Panc1 (cell line): ENCODE results near the gene PLPP4. TPM values are rescaled to one million over a fixed set of nuclear protein-coding genes. Genes with fewer than 3 reads are reported as not detected.

Experiments
- ATAC-seq: fragments of 200-7000 bp; cut with Tn5 transposase; 2 replicates; pipeline ENCODE4 v1.9.1; 2020; ENCODE audit warnings: mild to moderate bottlenecking, moderate library complexity
- BruUV-seq: library from RNA; stranded (reverse); fragments of 400-500 nt; replicated peaks from 2 replicates; lab custom pipeline; 2021; lab: Mats Ljungman, UMichigan
- CTCF ChIA-PET: fragments of 300-600 bp; sonication (Branson Sonifier 250); formaldehyde crosslinking; loops from one replicate; lab custom pipeline; 2022; ENCODE audit warnings: antibody characterized with exemption; lab: Charles Lee
- POLR2A ChIA-PET: fragments of 300-600 bp; sonication (Branson Sonifier 250); formaldehyde crosslinking; loops from one replicate; lab custom pipeline; 2022; ENCODE audit warnings: antibody characterized with exemption; lab: Charles Lee
- DNase-seq: peaks from one replicate; pipeline ENCODE4 v3.0.0-alpha.2; 2010; ENCODE audit warnings: low read depth, low spot score
- H3K27ac ChIP-seq: 2 replicates; pipeline ENCODE4 v1.5.1; 2011; ENCODE audit warnings: mild to moderate bottlenecking, low read length, inconsistent platforms
- H3K27me3 ChIP-seq: fragments of 200-500 bp; sonication (Bioruptor generic); 2 replicates; pipeline ENCODE4 v1.6.0; 2014; ENCODE audit warnings: low read length, inconsistent platforms; ENCODE audit not compliant: control insufficient read depth, insufficient read depth
- H3K36me3 ChIP-seq: fragments of 200-500 bp; sonication (Bioruptor generic); 2 replicates; pipeline ENCODE4 v1.5.1; 2014; ENCODE audit warnings: inconsistent platforms, mild to moderate bottlenecking, low read length, moderate library complexity; ENCODE audit not compliant: control insufficient read depth, insufficient read depth
- H3K4me1 ChIP-seq: 2 replicates; pipeline ENCODE4 v1.5.1; 2011; ENCODE audit warnings: inconsistent platforms, mild to moderate bottlenecking, low read length, moderate library complexity; ENCODE audit not compliant: control insufficient read depth, insufficient read depth
- H3K4me3 ChIP-seq, 2 experiments: 2 replicates each; pipeline ENCODE4 v1.5.1; 2011 to 2012; ENCODE audit warnings: low read depth in 2 of 2, low read length in 2 of 2, mild to moderate bottlenecking in 2 of 2, inconsistent platforms in 1 of 2, moderate library complexity in 1 of 2
- H3K9me3 ChIP-seq: fragments of 200-500 bp; sonication (Bioruptor generic); 2 replicates; pipeline ENCODE4 v1.5.1; 2014; ENCODE audit warnings: low read depth, mild to moderate bottlenecking, inconsistent platforms, low read length, moderate library complexity; ENCODE audit not compliant: control insufficient read depth, insufficient read depth
- POLR2AphosphoS5 ChIP-seq: IDR thresholded peaks from 2 replicates; pipeline ENCODE4 v1.6.1; 2012; ENCODE audit warnings: mild to moderate bottlenecking, low read depth, low read length, moderate library complexity
- SIN3A ChIP-seq: IDR thresholded peaks from 2 replicates; pipeline ENCODE4 v1.6.1; 2012; ENCODE audit warnings: low read depth, mild to moderate bottlenecking, low read length, moderate library complexity, borderline replicate concordance; ENCODE audit not compliant: insufficient read depth
- TCF7L2 ChIP-seq: IDR thresholded peaks from 2 replicates; pipeline ENCODE4 v1.6.1; 2011; ENCODE audit warnings: mild to moderate bottlenecking, low read depth, low read length, inconsistent platforms
- in situ Hi-C: cut with HindIII; loops from 2 replicates; pipeline ENCODE4 v1.10.0; 2016; ENCODE audit warnings: low sequenced_read_pairs, low pct_unique_long_range_greater_than_20kb
- intact Hi-C: fragments of 100-400 bp; cut with micrococcal nuclease; formaldehyde crosslinking; loops from one replicate; pipeline ENCODE4 v1.10.0; 2022; ENCODE audit not compliant: unreplicated experiment
- total RNA-seq: library from RNA; stranded (reverse); gene quantifications from one replicate; pipeline ENCODE4 v1.2.1, GENCODE V29; 2021; ENCODE audit not compliant: unreplicated experiment
- TF ChIP-seq, protein P1 (sequence below): fragments of 450-650 bp; IDR thresholded peaks from 2 replicates; pipeline ENCODE4 v1.5.1; 2017; ENCODE audit warnings: mild to moderate bottlenecking
- TF ChIP-seq, protein P2 (sequence below), 2 experiments: IDR thresholded peaks; 2 replicates each; pipeline ENCODE4 v1.6.1; 2011 to 2012; ENCODE audit warnings: low read depth in 2 of 2, control low read depth in 1 of 2, low read length in 1 of 2, mild to moderate bottlenecking in 1 of 2, moderate library complexity in 1 of 2; ENCODE audit not compliant: insufficient read depth in 1 of 2

PLPP4 gene
- total RNA-seq, 1 experiment from 2014 or later: 0.18 TPM

DNA sequence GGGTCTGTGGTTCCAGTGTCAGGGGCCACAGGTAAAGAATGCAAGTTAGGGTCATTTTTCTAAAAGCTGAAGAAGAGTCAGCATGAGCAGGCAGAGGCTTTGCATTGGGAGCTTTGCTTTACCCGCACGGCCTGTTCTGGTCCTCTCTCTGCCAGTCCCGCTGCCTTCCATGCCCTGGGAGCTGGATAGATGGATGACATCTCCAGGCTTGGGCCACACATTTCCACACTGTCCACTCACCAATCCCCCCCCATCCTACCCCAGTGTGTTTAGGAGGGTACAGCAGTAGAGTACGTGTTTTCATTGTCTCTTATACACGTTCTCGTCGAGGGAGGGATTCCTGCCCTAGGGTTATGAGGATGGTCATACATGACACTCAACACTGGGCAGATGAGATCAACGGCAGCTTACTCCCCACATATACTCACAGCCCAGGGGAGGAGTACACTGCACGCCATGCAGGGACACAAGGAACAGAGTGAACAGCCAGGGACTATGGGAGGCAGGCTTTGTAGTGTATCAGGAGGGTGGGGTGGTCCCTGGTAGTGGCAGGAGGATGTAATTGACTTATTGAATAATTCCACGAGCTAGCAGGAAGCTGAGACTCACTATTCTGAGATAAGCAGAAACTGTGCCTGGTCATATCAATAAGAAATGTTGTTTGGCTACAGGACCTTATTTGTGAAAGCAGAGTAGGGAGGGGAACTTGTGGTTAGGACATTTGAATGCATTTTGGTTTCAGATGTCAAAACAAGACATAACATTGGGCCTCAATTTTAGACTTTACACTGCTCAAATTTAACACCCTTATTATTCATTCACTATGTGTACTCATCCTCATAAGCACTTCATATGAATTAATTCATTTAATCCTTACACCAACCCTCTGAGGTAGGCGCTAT is 36.6 kb downstream of the PLPP4 start:
- intact Hi-C loops: no loop called here
- Histone ChIP-seq H3K36me3 (no peaks in the 10 kb centered on the region), H3K4me1 (no peaks in the 10 kb centered on the region), H3K27ac (no peak overlapping the region), H3K9me3 (no peaks in the 10 kb centered on the region), H3K27me3 (no peaks in the 10 kb centered on the region; the same call in 1 of the 2 replicates), H3K4me3 (no peak overlapping the region)
- in situ Hi-C loops: no loop called here
- ChIA-PET CTCF (no interaction called here), POLR2A (no interaction called here)
- DNase-seq (no peak), ATAC-seq (no peak)
- no TSS peak for BruUV-seq
- no peak for TF ChIP-seq TCF7L2
- TF ChIP-seq POLR2AphosphoS5: no peak
- no peak for TF ChIP-seq SIN3A
- TF ChIP-seq, protein P1, sequence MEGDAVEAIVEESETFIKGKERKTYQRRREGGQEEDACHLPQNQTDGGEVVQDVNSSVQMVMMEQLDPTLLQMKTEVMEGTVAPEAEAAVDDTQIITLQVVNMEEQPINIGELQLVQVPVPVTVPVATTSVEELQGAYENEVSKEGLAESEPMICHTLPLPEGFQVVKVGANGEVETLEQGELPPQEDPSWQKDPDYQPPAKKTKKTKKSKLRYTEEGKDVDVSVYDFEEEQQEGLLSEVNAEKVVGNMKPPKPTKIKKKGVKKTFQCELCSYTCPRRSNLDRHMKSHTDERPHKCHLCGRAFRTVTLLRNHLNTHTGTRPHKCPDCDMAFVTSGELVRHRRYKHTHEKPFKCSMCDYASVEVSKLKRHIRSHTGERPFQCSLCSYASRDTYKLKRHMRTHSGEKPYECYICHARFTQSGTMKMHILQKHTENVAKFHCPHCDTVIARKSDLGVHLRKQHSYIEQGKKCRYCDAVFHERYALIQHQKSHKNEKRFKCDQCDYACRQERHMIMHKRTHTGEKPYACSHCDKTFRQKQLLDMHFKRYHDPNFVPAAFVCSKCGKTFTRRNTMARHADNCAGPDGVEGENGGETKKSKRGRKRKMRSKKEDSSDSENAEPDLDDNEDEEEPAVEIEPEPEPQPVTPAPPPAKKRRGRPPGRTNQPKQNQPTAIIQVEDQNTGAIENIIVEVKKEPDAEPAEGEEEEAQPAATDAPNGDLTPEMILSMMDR: no peak
- TF ChIP-seq, protein P2, sequence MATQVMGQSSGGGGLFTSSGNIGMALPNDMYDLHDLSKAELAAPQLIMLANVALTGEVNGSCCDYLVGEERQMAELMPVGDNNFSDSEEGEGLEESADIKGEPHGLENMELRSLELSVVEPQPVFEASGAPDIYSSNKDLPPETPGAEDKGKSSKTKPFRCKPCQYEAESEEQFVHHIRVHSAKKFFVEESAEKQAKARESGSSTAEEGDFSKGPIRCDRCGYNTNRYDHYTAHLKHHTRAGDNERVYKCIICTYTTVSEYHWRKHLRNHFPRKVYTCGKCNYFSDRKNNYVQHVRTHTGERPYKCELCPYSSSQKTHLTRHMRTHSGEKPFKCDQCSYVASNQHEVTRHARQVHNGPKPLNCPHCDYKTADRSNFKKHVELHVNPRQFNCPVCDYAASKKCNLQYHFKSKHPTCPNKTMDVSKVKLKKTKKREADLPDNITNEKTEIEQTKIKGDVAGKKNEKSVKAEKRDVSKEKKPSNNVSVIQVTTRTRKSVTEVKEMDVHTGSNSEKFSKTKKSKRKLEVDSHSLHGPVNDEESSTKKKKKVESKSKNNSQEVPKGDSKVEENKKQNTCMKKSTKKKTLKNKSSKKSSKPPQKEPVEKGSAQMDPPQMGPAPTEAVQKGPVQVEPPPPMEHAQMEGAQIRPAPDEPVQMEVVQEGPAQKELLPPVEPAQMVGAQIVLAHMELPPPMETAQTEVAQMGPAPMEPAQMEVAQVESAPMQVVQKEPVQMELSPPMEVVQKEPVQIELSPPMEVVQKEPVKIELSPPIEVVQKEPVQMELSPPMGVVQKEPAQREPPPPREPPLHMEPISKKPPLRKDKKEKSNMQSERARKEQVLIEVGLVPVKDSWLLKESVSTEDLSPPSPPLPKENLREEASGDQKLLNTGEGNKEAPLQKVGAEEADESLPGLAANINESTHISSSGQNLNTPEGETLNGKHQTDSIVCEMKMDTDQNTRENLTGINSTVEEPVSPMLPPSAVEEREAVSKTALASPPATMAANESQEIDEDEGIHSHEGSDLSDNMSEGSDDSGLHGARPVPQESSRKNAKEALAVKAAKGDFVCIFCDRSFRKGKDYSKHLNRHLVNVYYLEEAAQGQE (IDR thresholded peaks at IDR 0.05; ENCODE audit: insufficient read depth in 1 of 2, low read depth in 2 of 2, low read length in 1 of 2): no peak

DNA sequence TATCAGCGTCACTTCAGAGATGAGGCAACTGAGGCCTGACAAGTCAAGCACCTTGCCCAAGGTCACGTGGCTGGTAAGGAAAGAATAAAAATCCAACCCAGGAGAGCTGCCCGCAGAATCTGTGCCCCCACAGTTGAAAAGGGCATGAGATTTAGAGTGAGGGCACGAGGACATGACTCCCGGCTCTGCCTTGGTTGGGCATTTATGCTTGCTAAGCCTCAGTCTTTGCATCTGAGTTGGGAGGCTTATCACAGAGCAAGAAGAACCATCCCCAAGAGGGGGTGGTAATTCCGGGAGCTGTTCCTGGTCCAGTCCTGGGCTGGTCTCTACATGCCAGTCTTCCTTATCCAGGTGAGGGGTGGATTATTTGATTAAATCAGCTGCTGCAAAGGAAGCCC is 37.3 kb downstream of the PLPP4 start:
- Histone ChIP-seq H3K27me3 (no peaks in the 10 kb centered on the region; the same call in 1 of the 2 replicates), H3K4me1 (no peaks in the 10 kb centered on the region), H3K9me3 (no peaks in the 10 kb centered on the region), H3K36me3 (no peaks in the 10 kb centered on the region), H3K27ac (no peak overlapping the region), H3K4me3 (no peak overlapping the region)
- intact Hi-C loops: no loop called here
- ChIA-PET CTCF (no interaction called here), POLR2A (no interaction called here)
- in situ Hi-C loops: no loop called here
- DNase-seq (no peak), ATAC-seq (no peak)
- no TSS peak for BruUV-seq
- TF ChIP-seq, protein P2 (IDR thresholded peaks at IDR 0.05; ENCODE audit: insufficient read depth in 1 of 2, low read depth in 2 of 2, low read length in 1 of 2): no peak
- TF ChIP-seq, protein P1: no peak
- TF ChIP-seq SIN3A (no peak), TCF7L2 (no peak), POLR2AphosphoS5 (no peak)
